Left ventricle myocardium superior (tissue), 1 donor: ENCODE data around the gene HOXB8. TPM values are rescaled to one million over a fixed set of nuclear protein-coding genes. Genes with fewer than 3 reads are reported as not detected.

Source experiments
- ATAC-seq: fragments of 200-7000 bp; cut with Tn5 transposase; one replicate; pipeline ENCODE4 v1.9.1; 2020; ENCODE audit warnings: mild to moderate bottlenecking, moderate library complexity
- DNase-seq: peaks from one replicate; pipeline ENCODE4 v3.0.0-alpha.2; 2020
- intact Hi-C: fragments of 100-400 bp; cut with micrococcal nuclease; formaldehyde crosslinking; loops from one replicate; pipeline ENCODE4 v1.11.0; 2022
- microRNA-seq: library from miRNA; unstranded; fragments of <30 nt; microRNA quantifications from one replicate; pipeline ENCODE4 v1.2.0, GENCODE V29; 2020; ENCODE audit warnings: borderline number of aligned reads
- total RNA-seq: library from RNA; stranded (reverse); fragmentation: NEBNext Ultra II Directional; extraction: Animal tissue kit (Norgen Biotek cat#: 25700); gene quantifications from one replicate; pipeline ENCODE4 v1.2.1, GENCODE V29; 2021
- donor health status: DM: no; HTN: yes; CAD: no; lungs with severe emphysema.

Gene HOXB8
- total RNA-seq, 1 donor from 2014 or later, result not detected

- intact Hi-C loops, result no loop called here
These were observed 51.7 kb downstream of the HOXB8 start for GRCh38 chr17:48563385-48563838.

GRCh38 chr17:48562934-48563333 is 52.2 kb downstream of the HOXB8 start:
- ATAC-seq, result no peak
- no peak for DNase-seq
- intact Hi-C loops, result no loop called here

More at GRCh38 chr17:48563385-48563838, 51.7 kb downstream of the HOXB8 start:
- ATAC-seq, result no peak
- no peak for DNase-seq

Small RNA genes lying within 50 kb of the gene (microRNA-seq; reads per million reads assigned to microRNA genes)
- not detected for gene MIR196A1

Other genes with a start within 250 kb of the HOXB8 start
- 0.27 TPM for gene SKAP1, start 185.1 kb downstream of the HOXB8 start, total RNA-seq
- gene HOXB1, start 84.3 kb downstream of the HOXB8 start, total RNA-seq, result not detected
- 2.8 TPM for gene HOXB2, start 70.2 kb downstream of the HOXB8 start, total RNA-seq
- 0.79 TPM for gene HOXB4, start 36.9 kb downstream of the HOXB8 start, total RNA-seq
- gene HOXB3, start 25.1 kb downstream of the HOXB8 start, total RNA-seq, result 2.7 TPM
- gene HOXB5, start 21.5 kb downstream of the HOXB8 start, total RNA-seq, result not detected
- gene HOXB6, start 10.3 kb downstream of the HOXB8 start, total RNA-seq, result 0.20 TPM
- gene HOXB7, start 4.3 kb downstream of the HOXB8 start, total RNA-seq, result 0.30 TPM
- gene HOXB9, start 11.1 kb upstream of the HOXB8 start, total RNA-seq, result not detected
- not detected for gene PRAC1, start 107.2 kb upstream of the HOXB8 start, total RNA-seq
- gene PRAC2, start 107.9 kb upstream of the HOXB8 start, total RNA-seq, result not detected
- gene HOXB13, start 113.5 kb upstream of the HOXB8 start, total RNA-seq, result not detected
- gene TTLL6, start 201.9 kb upstream of the HOXB8 start, total RNA-seq, result not detected
- 330 TPM for gene CALCOCO2, start 215.7 kb upstream of the HOXB8 start, total RNA-seq